ENCODE data around the gene MEAF6. TPM values are rescaled to one million over a fixed set of nuclear protein-coding genes. Genes with fewer than 3 reads are reported as not detected.

The MEAF6 gene
- total RNA-seq, 3 donors from 2014 or later: 78.2 to 140 (median 87.2) TPM

GRCh38 chr1:37471345-37472231, 43.0 kb downstream of the MEAF6 start:
- Histone ChIP-seq H3K4me1 (peaks cover 3 to 32% of the 10 kb centered on the region in 2 donors), H3K27me3 (no peaks in the 10 kb centered on the region), H3K9me3 (no peaks in the 10 kb centered on the region), H3K36me3 (no peaks in the 10 kb centered on the region), H3K27ac (peak overlapping the region; percentile 94 to 99), H3K4me3 (peak overlapping the region in 2 of 3 donors; percentile 37 to 57)
- no peak for TF ChIP-seq POLR2A (IDR thresholded peaks at IDR 0.05)
- peak in 2 of 3 donors; percentile 13 to 37 for TF ChIP-seq POLR2AphosphoS5 (IDR thresholded peaks at IDR 0.05)
- DNase-seq (ENCODE audit: low spot score in 2 of 2): peak; percentile 75
- intact Hi-C loops (cut with DNase I; ENCODE audit: low total_unique reads): no loop called here

- H3K27ac ChIP-seq: no peak overlapping the region
- H3K9me3 ChIP-seq: no peaks in the 10 kb centered on the region
- DNase-seq (ENCODE audit: low spot score in 2 of 2): no peak
- no peak for TF ChIP-seq POLR2A (IDR thresholded peaks at IDR 0.05)
- H3K4me3 ChIP-seq: no peak overlapping the region
- intact Hi-C loops (cut with DNase I; ENCODE audit: low total_unique reads): no loop called here
- no peaks in the 10 kb centered on the region for H3K27me3 ChIP-seq
- no peaks in the 10 kb centered on the region for H3K36me3 ChIP-seq
- H3K4me1 ChIP-seq: peaks cover 0 to 29% of the 10 kb centered on the region in 2 donors
These were observed 45.2 kb downstream of the MEAF6 start for GRCh38 chr1:37469386-37469785.

GRCh38 chr1:37468037-37468436, 46.5 kb downstream of the MEAF6 start:
- H3K9me3 ChIP-seq: no peaks in the 10 kb centered on the region
- peaks cover 0 to 20% of the 10 kb centered on the region in 2 donors for H3K4me1 ChIP-seq
- no peak overlapping the region for H3K27ac ChIP-seq
- no peaks in the 10 kb centered on the region for H3K36me3 ChIP-seq
- H3K4me3 ChIP-seq: no peak overlapping the region
- DNase-seq (ENCODE audit: low spot score in 2 of 2): no peak
- H3K27me3 ChIP-seq: no peaks in the 10 kb centered on the region
- TF ChIP-seq POLR2AphosphoS5 (IDR thresholded peaks at IDR 0.05) (no peak), POLR2A (IDR thresholded peaks at IDR 0.05) (no peak), CTCF (IDR thresholded peaks at IDR 0.05) (no peak)
- intact Hi-C loops (cut with DNase I; ENCODE audit: low total_unique reads): no loop called here

- Histone ChIP-seq H3K4me1 (peaks cover 0 to 6% of the 10 kb centered on the region in 2 donors), H3K27me3 (no peaks in the 10 kb centered on the region), H3K36me3 (no peaks in the 10 kb centered on the region), H3K27ac (peak overlapping the region; percentile 73 to 81), H3K9me3 (no peaks in the 10 kb centered on the region), H3K4me3 (no peak overlapping the region)
- intact Hi-C loops (cut with DNase I; ENCODE audit: low total_unique reads): no loop called here
- no peak for TF ChIP-seq POLR2A (IDR thresholded peaks at IDR 0.05)
- peak in 1 of 2 donors; percentile 45 for DNase-seq (ENCODE audit: low spot score in 2 of 2)
These were observed 48.7 kb downstream of the MEAF6 start for GRCh38 chr1:37465593-37466517.

- H3K27ac ChIP-seq: peak overlapping the region; percentile 73 to 81
- H3K4me1 ChIP-seq: peaks cover 0 to 6% of the 10 kb centered on the region in 2 donors
- DNase-seq (ENCODE audit: low spot score in 2 of 2): no peak
- intact Hi-C loops (cut with DNase I; ENCODE audit: low total_unique reads): no loop called here
- H3K36me3 ChIP-seq: no peaks in the 10 kb centered on the region
- TF ChIP-seq POLR2AphosphoS5 (IDR thresholded peaks at IDR 0.05) (no peak), POLR2A (IDR thresholded peaks at IDR 0.05) (no peak)
- no peak overlapping the region for H3K4me3 ChIP-seq
- H3K9me3 ChIP-seq: no peaks in the 10 kb centered on the region
- no peaks in the 10 kb centered on the region for H3K27me3 ChIP-seq
These were observed 50.1 kb downstream of the MEAF6 start for GRCh38 chr1:37464443-37464842.

GRCh38 chr1:37461698-37462436, 52.7 kb downstream of the MEAF6 start:
- Histone ChIP-seq H3K27me3 (no peaks in the 10 kb centered on the region), H3K27ac (peak overlapping the region; percentile 48 to 68), H3K4me3 (no peak overlapping the region), H3K4me1 (peaks cover 0 to 6% of the 10 kb centered on the region in 2 donors), H3K9me3 (no peaks in the 10 kb centered on the region), H3K36me3 (no peaks in the 10 kb centered on the region)
- intact Hi-C loops (cut with DNase I; ENCODE audit: low total_unique reads): no loop called here
- TF ChIP-seq POLR2AphosphoS5 (IDR thresholded peaks at IDR 0.05) (peak in 1 of 3 donors; percentile 27), CTCF (IDR thresholded peaks at IDR 0.05) (no peak)
- peak in 1 of 2 donors; percentile 51 for DNase-seq (ENCODE audit: low spot score in 2 of 2)

Measured in breast epithelium (tissue), 4 donors.